Gastroesophageal sphincter (tissue), 4 donors: ENCODE measurements around the gene ITPRIPL2. TPM values are rescaled to one million over a fixed set of nuclear protein-coding genes. Genes with fewer than 3 reads are reported as not detected.

Experiments used
- ATAC-seq: fragments of 150-250 bp; one replicate; pipeline ENCODE4 v1.9.1; 2016; ENCODE audit warnings: mild to moderate bottlenecking, moderate library complexity
- H3K27ac ChIP-seq, 4 donors: fragments of 200-600 bp; sonication (generic) in 3 of 4; 1 replicate in 3 of 4; 2 replicates in 1 of 4; pipeline ENCODE4 v1.5.1; 2016 to 2019
- H3K27me3 ChIP-seq: fragments of 200-600 bp; sonication (generic); one replicate; pipeline ENCODE4 v1.5.1; 2019
- H3K36me3 ChIP-seq, 2 donors: fragments of 200-600 bp; sonication (generic); one replicate each; pipeline ENCODE4 v1.5.1; 2019; ENCODE audit warnings: control low read depth in 1 of 2
- H3K4me1 ChIP-seq, 3 donors: fragments of 200-600 bp; sonication (generic); 1 replicate in 2 of 3; 2 replicates in 1 of 3; pipeline ENCODE4 v1.5.1; 2016 to 2019; ENCODE audit warnings: control low read depth in 2 of 3
- H3K4me3 ChIP-seq, 2 donors: fragments of 200-600 bp; sonication (generic); one replicate each; pipeline ENCODE4 v1.5.1; 2019; ENCODE audit warnings: mild to moderate bottlenecking in 1 of 2, moderate library complexity in 1 of 2
- H3K9me3 ChIP-seq, 3 donors: fragments of 200-600 bp; sonication (generic); one replicate each; pipeline ENCODE4 v1.5.1; 2017 to 2019; ENCODE audit warnings: control low read depth in 2 of 3
- CTCF ChIP-seq, 4 experiments: fragments of 200-600 bp in 2 of 4; fragments of 450-650 bp in 2 of 4; sonication (generic) in 1 of 4; IDR thresholded peaks; one replicate each; pipeline ENCODE4 v1.5.1; 2017 to 2019; ENCODE audit warnings: antibody characterized with exemption in 4 of 4, mild to moderate bottlenecking in 2 of 4, moderate library complexity in 2 of 4
- EP300 ChIP-seq: sonication (generic); formaldehyde crosslinking; IDR thresholded peaks from one replicate; pipeline ENCODE4 v1.6.1; 2017; ENCODE audit warnings: antibody characterized with exemption, mild to moderate bottlenecking
- POLR2A ChIP-seq, 2 donors: fragments of 450-650 bp; IDR thresholded peaks; one replicate each; pipeline ENCODE4 v1.6.1; 2017; ENCODE audit warnings: antibody characterized with exemption in 2 of 2, mild to moderate bottlenecking in 2 of 2, moderate library complexity in 1 of 2
- POLR2AphosphoS5 ChIP-seq: sonication (generic); formaldehyde crosslinking; IDR thresholded peaks from one replicate; pipeline ENCODE4 v1.6.1; 2017; ENCODE audit warnings: antibody characterized with exemption
- WGBS, 2 donors: methylation state at CpG; one replicate each; pipeline ENCODE4 v1.1.5; 2018; ENCODE audit warnings: low coverage in 1 of 2; 5-methylcytosine and 5-hydroxymethylcytosine counted together
- total RNA-seq, 4 donors: library from RNA; depleted of rRNA; stranded (reverse); fragments of >200 nt; gene quantifications; one replicate each; pipeline ENCODE4 v1.1.0, GENCODE V29; 2016

Gene ITPRIPL2
- total RNA-seq, 4 donors from 2014 or later: 53.9 to 115 (median 69.2) TPM

- Histone ChIP-seq H3K27ac (no peak overlapping the region), H3K36me3 (no peaks in the 10 kb centered on the region), H3K9me3 (peaks cover 0 to 4% (median 0%) of the 10 kb centered on the region in 3 donors), H3K4me3 (no peak overlapping the region), H3K4me1 (no peaks in the 10 kb centered on the region), H3K27me3 (peaks cover 16% of the 10 kb centered on the region)
- WGBS, 2 donors: 93 to 100% methylated on average over 4 of the region's 4 CpGs
- ATAC-seq: no peak
- TF ChIP-seq EP300 (no peak), POLR2AphosphoS5 (no peak), CTCF (IDR thresholded peaks at IDR 0.05) (no peak), POLR2A (IDR thresholded peaks at IDR 0.05) (no peak)
Measured at GRCh38 chr16:19147627-19148026, 33.9 kb downstream of the ITPRIPL2 start.

- Histone ChIP-seq H3K36me3 (no peaks in the 10 kb centered on the region), H3K27me3 (peaks cover 16% of the 10 kb centered on the region), H3K4me3 (no peak overlapping the region), H3K9me3 (peaks cover 0 to 4% (median 0%) of the 10 kb centered on the region in 3 donors), H3K27ac (no peak overlapping the region), H3K4me1 (no peaks in the 10 kb centered on the region)
- TF ChIP-seq POLR2A (IDR thresholded peaks at IDR 0.05) (no peak), POLR2AphosphoS5 (no peak), EP300 (no peak), CTCF (IDR thresholded peaks at IDR 0.05) (no peak)
- 84 to 91% methylated on average over 5 of the region's 5 CpGs for WGBS, 2 donors
- no peak for ATAC-seq
Measured at GRCh38 chr16:19148189-19148588, 34.4 kb downstream of the ITPRIPL2 start.

- peaks cover 10% of the 10 kb centered on the region for H3K27me3 ChIP-seq
- 55% methylated on average over 2 of the region's 2 CpGs; no CpG with 5 or more reads in 1 of the 2 donors for WGBS, 2 donors
- no peaks in the 10 kb centered on the region for H3K36me3 ChIP-seq
- no peaks in the 10 kb centered on the region for H3K4me1 ChIP-seq
- H3K27ac ChIP-seq: no peak overlapping the region
- ATAC-seq: no peak
- H3K4me3 ChIP-seq: no peak overlapping the region
- peaks cover 0 to 12% (median 0%) of the 10 kb centered on the region in 3 donors for H3K9me3 ChIP-seq
- TF ChIP-seq EP300: no peak
Measured at GRCh38 chr16:19151310-19151709, 37.5 kb downstream of the ITPRIPL2 start.

GRCh38 chr16:19152042-19152441 is 38.3 kb downstream of the ITPRIPL2 start:
- no peak overlapping the region for H3K27ac ChIP-seq
- H3K4me1 ChIP-seq: no peaks in the 10 kb centered on the region
- WGBS, 2 donors: 55 to 73% methylated on average over 1 of the region's 1 CpG
- no peak for ATAC-seq
- H3K9me3 ChIP-seq: peaks cover 0 to 14% (median 0%) of the 10 kb centered on the region in 3 donors
- TF ChIP-seq POLR2AphosphoS5: no peak
- no peak for TF ChIP-seq POLR2A (IDR thresholded peaks at IDR 0.05)
- TF ChIP-seq CTCF (IDR thresholded peaks at IDR 0.05): no peak
- TF ChIP-seq EP300: no peak
- peaks cover 10% of the 10 kb centered on the region for H3K27me3 ChIP-seq
- no peaks in the 10 kb centered on the region for H3K36me3 ChIP-seq
- H3K4me3 ChIP-seq: no peak overlapping the region

GRCh38 chr16:19153876-19154275 is 40.1 kb downstream of the ITPRIPL2 start:
- 59 to 77% methylated on average over 4 of the region's 4 CpGs for WGBS, 2 donors
- TF ChIP-seq POLR2AphosphoS5: no peak
- TF ChIP-seq CTCF (IDR thresholded peaks at IDR 0.05): no peak
- TF ChIP-seq POLR2A (IDR thresholded peaks at IDR 0.05): no peak
- no peak for TF ChIP-seq EP300
- ATAC-seq: no peak

More at GRCh38 chr16:19153876-19154275, 40.1 kb downstream of the ITPRIPL2 start:
- H3K9me3 ChIP-seq: peaks cover 0 to 10% (median 0%) of the 10 kb centered on the region in 3 donors
- no peak overlapping the region for H3K4me3 ChIP-seq
- no peaks in the 10 kb centered on the region for H3K36me3 ChIP-seq
- no peak overlapping the region for H3K27ac ChIP-seq
- H3K27me3 ChIP-seq: peaks cover 10% of the 10 kb centered on the region
- no peaks in the 10 kb centered on the region for H3K4me1 ChIP-seq
